Vagina (tissue), 2 donors: ENCODE data around the gene QARS1.

ENCODE experiments used
- CTCF ChIP-seq, 3 experiments: fragments of 450-650 bp in 2 of 3; fragments of 200-600 bp in 1 of 3; sonication (generic) in 1 of 3; IDR thresholded peaks; one replicate each; pipeline ENCODE4 v1.5.1; 2017 to 2019; ENCODE audit warnings: antibody characterized with exemption in 3 of 3, mild to moderate bottlenecking in 2 of 3, moderate library complexity in 2 of 3
- POLR2A ChIP-seq, 2 donors: fragments of 450-650 bp; IDR thresholded peaks; one replicate each; pipeline ENCODE4 v1.6.1; 2017; ENCODE audit warnings: antibody characterized with exemption in 2 of 2, mild to moderate bottlenecking in 2 of 2, moderate library complexity in 2 of 2
- POLR2AphosphoS5 ChIP-seq, 2 donors: sonication (generic); formaldehyde crosslinking; IDR thresholded peaks; one replicate each; pipeline ENCODE4 v1.9.0; 2017; ENCODE audit warnings: antibody characterized with exemption in 2 of 2, mild to moderate bottlenecking in 2 of 2, low read depth in 1 of 2; ENCODE audit not compliant: insufficient read depth in 1 of 2

- TF ChIP-seq CTCF (IDR thresholded peaks at IDR 0.05), result no peak
- no peak for TF ChIP-seq POLR2AphosphoS5 (IDR thresholded peaks at IDR 0.05; ENCODE audit: insufficient read depth in 1 of 2, low read depth in 1 of 2)
- no peak for TF ChIP-seq POLR2A (IDR thresholded peaks at IDR 0.05)
These were observed 27.5 kb upstream of the QARS1 start for GRCh38 chr3:49132073-49132436.
